GM18502 (cell line): Measurements from ENCODE around the gene FOXP2.
"Not testable (repeated sequence)": the region's sequence is repeated elsewhere in the genome, so short reads cannot be mapped to it uniquely, and the experiment has no call there.

ENCODE experiments used
- ATAC-seq: cut with Tn5 transposase; IDR thresholded peaks from one replicate; pipeline ENCODE4 v1.9.1; 2021; ENCODE audit warnings: mild to moderate bottlenecking; ENCODE audit not compliant: unreplicated experiment, poor library complexity

The FOXP2 gene

GRCh38 chr7:114419441-114420272 lies 5.0 kb downstream of the FOXP2 start:
- ATAC-seq, result no peak

GRCh38 chr7:114422507-114423501 lies 8.2 kb downstream of the FOXP2 start:
- no peak for ATAC-seq

DNA sequence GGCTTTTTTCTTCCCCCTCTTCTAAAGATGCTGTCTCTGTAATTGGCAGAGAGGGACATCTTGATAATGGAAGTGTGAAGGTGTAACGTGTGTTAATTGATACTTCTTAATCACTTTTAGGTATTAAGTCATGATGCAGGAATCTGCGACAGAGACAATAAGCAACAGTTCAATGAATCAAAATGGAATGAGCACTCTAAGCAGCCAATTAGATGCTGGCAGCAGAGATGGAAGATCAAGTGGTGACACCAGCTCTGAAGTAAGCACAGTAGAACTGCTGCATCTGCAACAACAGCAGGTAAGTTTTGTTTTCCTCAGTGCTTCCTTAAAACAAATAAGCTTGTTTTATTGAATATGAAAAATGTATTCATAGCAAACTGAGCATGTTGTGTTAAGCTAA lies 11.8 kb downstream of the FOXP2 start:
- no peak for ATAC-seq

GRCh38 chr7:114426824-114427223 lies 12.2 kb downstream of the FOXP2 start:
- no peak for ATAC-seq

GRCh38 chr7:114428211-114428610 lies 13.6 kb downstream of the FOXP2 start:
- ATAC-seq, result no peak

GRCh38 chr7:114431189-114431588 lies 16.6 kb downstream of the FOXP2 start:
- ATAC-seq, result no peak

GRCh38 chr7:114432061-114432460 lies 17.4 kb downstream of the FOXP2 start:
- ATAC-seq, result no peak

DNA sequence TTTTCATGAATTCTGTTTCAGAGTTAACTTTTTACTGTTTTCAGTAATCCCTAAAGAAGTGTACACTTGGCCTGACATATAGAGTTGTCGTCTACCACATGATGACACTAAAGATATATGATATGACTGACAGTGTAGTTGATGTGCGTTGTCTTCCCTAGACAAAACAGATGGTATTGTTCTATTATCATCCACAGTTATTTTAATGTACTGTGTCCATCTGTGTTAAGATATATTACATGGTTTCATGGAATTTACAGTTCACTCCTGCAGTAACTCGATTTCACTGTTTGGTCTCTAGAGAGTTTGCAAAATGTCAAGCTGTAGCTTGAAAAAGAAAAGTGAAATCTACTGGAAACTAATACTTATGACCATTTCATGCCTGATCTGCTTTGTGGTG lies 18.1 kb downstream of the FOXP2 start:
- no peak for ATAC-seq

GRCh38 chr7:114439581-114439980 lies 25.0 kb downstream of the FOXP2 start:
- ATAC-seq, result no peak

DNA sequence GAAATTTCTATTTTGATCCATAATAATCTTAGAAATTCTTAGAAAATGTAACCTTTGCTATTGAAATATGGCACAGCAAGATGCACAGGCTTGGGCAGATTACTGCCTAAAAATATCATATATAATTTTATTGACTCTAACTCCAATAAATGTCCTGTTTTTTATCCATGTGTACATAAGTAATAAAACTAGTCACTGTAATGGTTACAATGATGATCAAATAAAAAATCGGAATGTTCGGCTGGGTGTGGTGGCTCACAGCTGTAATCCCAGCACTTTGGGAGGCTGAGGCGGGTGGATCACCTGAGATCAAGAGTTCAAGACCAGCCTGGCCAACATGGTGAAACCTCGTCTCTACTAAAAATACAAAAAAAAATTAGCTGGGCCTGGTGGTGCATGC lies 26.3 kb downstream of the FOXP2 start:
- not testable (repeated sequence) for ATAC-seq

- ATAC-seq, result no peak
Observed at GRCh38 chr7:114444196-114444595, 29.6 kb downstream of the FOXP2 start.

DNA sequence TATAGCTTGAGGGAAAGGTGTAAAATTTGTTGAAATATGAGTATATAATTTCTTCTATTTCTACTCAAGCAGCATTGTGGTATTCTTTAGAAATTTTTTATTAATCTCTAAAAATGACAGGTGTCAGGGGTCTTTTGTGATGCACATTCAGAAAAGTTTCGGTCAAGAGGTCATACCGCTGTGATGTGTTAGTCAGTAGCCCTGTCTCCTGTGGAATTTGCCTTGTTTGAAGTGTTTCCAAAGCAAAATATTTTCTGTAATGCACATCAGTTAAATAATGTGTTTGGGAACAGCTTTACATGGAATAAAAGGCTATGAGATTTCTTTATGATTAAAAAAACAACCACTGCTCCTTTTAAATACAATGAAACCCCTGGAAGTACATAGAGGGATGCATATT lies 35.8 kb downstream of the FOXP2 start:
- no peak for ATAC-seq

GRCh38 chr7:114459574-114459973 lies 45.0 kb downstream of the FOXP2 start:
- ATAC-seq, result no peak

DNA sequence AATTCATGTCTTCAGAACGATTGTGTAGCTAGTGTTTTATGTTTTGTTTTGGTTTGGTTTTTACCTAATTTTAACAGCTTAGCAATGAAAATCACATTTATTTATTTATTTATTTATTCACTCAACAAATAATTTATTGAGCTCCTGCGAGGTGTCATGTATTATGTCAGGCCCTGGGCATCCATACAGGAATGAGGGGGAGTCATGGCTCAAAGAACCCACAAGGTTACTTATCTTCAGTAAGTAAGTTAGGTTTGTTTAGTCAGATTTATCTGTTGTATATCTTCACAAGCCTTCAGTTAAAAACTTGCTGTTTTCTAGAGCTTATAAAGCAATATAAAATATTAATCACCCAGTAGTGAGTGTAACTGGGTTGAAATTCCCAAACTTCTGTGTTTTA lies 45.4 kb downstream of the FOXP2 start:
- ATAC-seq, result no peak

- ATAC-seq, result no peak
Observed at GRCh38 chr7:114466917-114467316, 52.3 kb downstream of the FOXP2 start.

DNA sequence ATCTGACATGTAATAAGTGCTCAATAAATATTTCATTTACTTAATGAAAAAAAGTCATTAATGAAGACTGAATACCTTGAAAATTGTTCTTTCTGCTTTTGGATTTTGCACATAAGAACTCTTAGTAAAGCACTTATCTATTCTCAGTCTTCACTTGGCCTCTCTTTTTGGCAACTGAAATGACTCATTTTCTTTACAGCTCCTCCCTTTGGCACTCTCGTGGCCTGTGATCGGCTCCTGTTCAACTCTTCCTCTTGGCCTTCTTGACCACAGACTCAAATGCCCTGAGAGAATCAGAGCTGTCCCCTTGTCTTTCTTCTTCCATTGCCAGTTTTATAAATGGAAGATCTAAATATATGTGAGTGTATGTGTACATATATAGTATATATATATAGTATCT lies 54.2 kb downstream of the FOXP2 start:
- no peak for ATAC-seq

GRCh38 chr7:114472896-114473512 lies 58.4 kb downstream of the FOXP2 start:
- ATAC-seq, result no peak

- no peak for ATAC-seq
Observed at GRCh38 chr7:114478384-114478783, 63.8 kb downstream of the FOXP2 start.

GRCh38 chr7:114481999-114482398 lies 67.4 kb downstream of the FOXP2 start:
- ATAC-seq, result no peak

GRCh38 chr7:114484226-114484625 lies 69.6 kb downstream of the FOXP2 start:
- no peak for ATAC-seq

- ATAC-seq, result no peak
Observed at GRCh38 chr7:114487174-114487573, 72.6 kb downstream of the FOXP2 start.
